Neural progenitor cell (in vitro differentiated cells): ENCODE data around the gene MAP6. TPM values are rescaled to one million over a fixed set of nuclear protein-coding genes. Genes with fewer than 3 reads are reported as not detected.
A peak's percentile ranks its signal among the peaks of the same experiment; 100 is the strongest.

Experiments
- DNase-seq: peaks from one replicate; pipeline ENCODE4 v3.0.0-alpha.2; 2016; ENCODE audit warnings: low spot score
- H2AFZ ChIP-seq: fragments of 200-600 bp; sonication (generic); replicated peaks from 2 replicates; pipeline ENCODE4 v1.6.1; 2016; ENCODE audit warnings: antibody characterized with exemption
- H3F3A ChIP-seq: fragments of 200-600 bp; sonication (generic); 2 replicates; pipeline ENCODE4 v1.6.1; 2016; ENCODE audit warnings: antibody characterized with exemption, low read depth
- H3K27ac ChIP-seq: fragments of 200-600 bp; sonication (generic); 2 replicates; pipeline ENCODE4 v1.5.1; 2016; ENCODE audit warnings: mild to moderate bottlenecking
- H3K27me3 ChIP-seq: fragments of 200-600 bp; sonication (generic); 2 replicates; pipeline ENCODE4 v1.6.1; 2016; ENCODE audit warnings: mild to moderate bottlenecking, moderate library complexity
- H3K36me3 ChIP-seq: fragments of 200-600 bp; sonication (generic); 2 replicates; pipeline ENCODE4 v1.5.1; 2016
- H3K4me1 ChIP-seq: fragments of 200-600 bp; sonication (generic); 2 replicates; pipeline ENCODE4 v1.6.1; 2016; ENCODE audit warnings: mixed run types
- H3K4me2 ChIP-seq: fragments of 200-600 bp; sonication (generic); 2 replicates; pipeline ENCODE4 v1.6.1; 2016
- H3K4me3 ChIP-seq: fragments of 200-600 bp; sonication (generic); 2 replicates; pipeline ENCODE4 v1.5.1; 2016
- H3K79me2 ChIP-seq: fragments of 200-600 bp; sonication (generic); 2 replicates; pipeline ENCODE4 v1.6.1; 2016; ENCODE audit warnings: low read depth
- H3K9ac ChIP-seq: fragments of 200-600 bp; sonication (generic); 2 replicates; pipeline ENCODE4 v1.6.1; 2016
- H3K9me3 ChIP-seq: fragments of 200-600 bp; sonication (generic); 2 replicates; pipeline ENCODE4 v1.5.1; 2016; ENCODE audit warnings: low read depth
- H4K20me1 ChIP-seq: fragments of 200-600 bp; sonication (generic); 2 replicates; pipeline ENCODE4 v1.6.1; 2016; ENCODE audit warnings: low read depth
- H3K27ac Mint-ChIP-seq: 3 replicates; pipeline ENCODE4 v1.8.0; 2021; ENCODE audit warnings: mixed read lengths
- H3K27me3 Mint-ChIP-seq: 2 replicates; pipeline ENCODE4 v1.8.0; 2022; ENCODE audit warnings: low read depth, mild to moderate bottlenecking, inconsistent platforms, moderate library complexity, mixed read lengths; ENCODE audit not compliant: insufficient read depth
- H3K36me3 Mint-ChIP-seq: 3 replicates; pipeline ENCODE4 v1.8.0; 2021; ENCODE audit warnings: mixed read lengths
- H3K4me1 Mint-ChIP-seq: 3 replicates; pipeline ENCODE4 v1.8.0; 2021; ENCODE audit warnings: mixed read lengths
- H3K4me3 Mint-ChIP-seq: 3 replicates; pipeline ENCODE4 v1.8.0; 2021; ENCODE audit warnings: mild to moderate bottlenecking, moderate library complexity, mixed read lengths
- H3K9me3 Mint-ChIP-seq: 3 replicates; pipeline ENCODE4 v1.8.0; 2020; ENCODE audit warnings: mixed read lengths
- CTCF ChIP-seq: fragments of 200-600 bp; sonication (generic); IDR thresholded peaks from 2 replicates; pipeline ENCODE4 v1.5.1; 2017; ENCODE audit warnings: antibody characterized with exemption, mild to moderate bottlenecking
- EZH2 ChIP-seq: fragments of 200-600 bp; sonication (generic); IDR thresholded peaks from 2 replicates; pipeline ENCODE4 v1.6.1; 2017; ENCODE audit warnings: antibody characterized with exemption, mild to moderate bottlenecking, moderate library complexity
- EZH2phosphoT487 ChIP-seq: fragments of 200-600 bp; sonication (generic); IDR thresholded peaks from 2 replicates; pipeline ENCODE4 v1.6.1; 2017; ENCODE audit warnings: antibody characterized with exemption
- total RNA-seq: library from RNA; depleted of rRNA; stranded (reverse); fragments of >200 nt; gene quantifications from 2 replicates; pipeline ENCODE4 v1.2.3, GENCODE V29; 2015; ENCODE audit warnings: low replicate concordance

The MAP6 gene
- total RNA-seq, 1 donor from 2014 or later = 9.9 TPM

GRCh38 chr11:75553889-75554257, 115.0 kb downstream of the MAP6 start:
- Histone ChIP-seq H3F3A (peaks cover 21% of the 10 kb centered on the region), H4K20me1 (no peaks in the 10 kb centered on the region), H3K79me2 (no peaks in the 10 kb centered on the region), H3K27ac (peak overlapping the region; percentile 82), H3K4me3 (no peak overlapping the region), H3K9me3 (no peaks in the 10 kb centered on the region), H2AFZ (peak overlapping the region; percentile 12), H3K9ac (no peak overlapping the region), H3K4me1 (peaks cover 32% of the 10 kb centered on the region), H3K27me3 (no peaks in the 10 kb centered on the region), H3K4me2 (no peak overlapping the region), H3K36me3 (no peaks in the 10 kb centered on the region)
- H3K9me3 Mint-ChIP-seq = no peaks in the 10 kb centered on the region
- no peak for TF ChIP-seq EZH2phosphoT487
- no peak for TF ChIP-seq EZH2
- TF ChIP-seq CTCF = no peak
- H3K4me3 Mint-ChIP-seq = peak overlapping the region; percentile 65
- DNase-seq = no peak
- H3K27ac Mint-ChIP-seq = peak overlapping the region; percentile 99
- H3K36me3 Mint-ChIP-seq = no peaks in the 10 kb centered on the region
- H3K27me3 Mint-ChIP-seq = peaks cover 11% of the 10 kb centered on the region
- H3K4me1 Mint-ChIP-seq = peaks cover 43% of the 10 kb centered on the region

GRCh38 chr11:75553182-75553581, 115.7 kb downstream of the MAP6 start:
- TF ChIP-seq EZH2 (no peak), CTCF (no peak), EZH2phosphoT487 (no peak)
- no peak overlapping the region for H3K27ac ChIP-seq
- peaks cover 17% of the 10 kb centered on the region for H3F3A ChIP-seq
- H3K4me2 ChIP-seq = no peak overlapping the region
- H3K79me2 ChIP-seq = no peaks in the 10 kb centered on the region
- no peaks in the 10 kb centered on the region for H3K9me3 ChIP-seq
- H3K4me1 Mint-ChIP-seq = peaks cover 37% of the 10 kb centered on the region
- H3K36me3 ChIP-seq = no peaks in the 10 kb centered on the region
- no peak overlapping the region for H3K4me3 Mint-ChIP-seq
- H3K27me3 Mint-ChIP-seq = peaks cover 9% of the 10 kb centered on the region
- no peak overlapping the region for H3K9ac ChIP-seq
- no peaks in the 10 kb centered on the region for H4K20me1 ChIP-seq
- H3K9me3 Mint-ChIP-seq = no peaks in the 10 kb centered on the region
- no peaks in the 10 kb centered on the region for H3K36me3 Mint-ChIP-seq
- H3K27ac Mint-ChIP-seq = peak overlapping the region; percentile 82
- H2AFZ ChIP-seq = peak overlapping the region; percentile 17
- no peak for DNase-seq
- peaks cover 31% of the 10 kb centered on the region for H3K4me1 ChIP-seq
- H3K27me3 ChIP-seq = no peaks in the 10 kb centered on the region
- no peak overlapping the region for H3K4me3 ChIP-seq

- DNase-seq = no peak
- TF ChIP-seq CTCF (no peak), EZH2 (no peak), EZH2phosphoT487 (no peak)
- Histone ChIP-seq H2AFZ (no peak overlapping the region), H3K4me1 (peaks cover 18% of the 10 kb centered on the region), H3K9ac (no peak overlapping the region), H3K4me3 (no peak overlapping the region), H3K27me3 (no peaks in the 10 kb centered on the region), H4K20me1 (no peaks in the 10 kb centered on the region), H3K9me3 (no peaks in the 10 kb centered on the region), H3F3A (peaks cover 10% of the 10 kb centered on the region), H3K36me3 (no peaks in the 10 kb centered on the region), H3K4me2 (no peak overlapping the region), H3K79me2 (no peaks in the 10 kb centered on the region), H3K27ac (no peak overlapping the region)
- H3K4me1 Mint-ChIP-seq = peaks cover 22% of the 10 kb centered on the region
- no peaks in the 10 kb centered on the region for H3K9me3 Mint-ChIP-seq
- no peaks in the 10 kb centered on the region for H3K36me3 Mint-ChIP-seq
- peaks cover 3% of the 10 kb centered on the region for H3K27me3 Mint-ChIP-seq
- H3K4me3 Mint-ChIP-seq = no peak overlapping the region
- no peak overlapping the region for H3K27ac Mint-ChIP-seq
Measured at GRCh38 chr11:75549370-75549958, 119.4 kb downstream of the MAP6 start.
